HEK293 (cell line): ENCODE data around the gene PKN1.
A peak's percentile ranks its signal among the peaks of the same experiment; 100 is the strongest.

Experiments
- CTCF ChIA-PET: fragments of 350-600 bp; formaldehyde crosslinking; extraction: SDS; loops from one replicate; lab custom pipeline; 2021; ENCODE audit warnings: antibody characterized with exemption; lab: Yijun Ruan, JAX
- POLR2A ChIA-PET: fragments of 300-600 bp; formaldehyde crosslinking; extraction: SDS; loops from one replicate; lab custom pipeline; 2020; ENCODE audit warnings: antibody characterized with exemption, inconsistent platforms; lab: Yijun Ruan, JAX
- H3K27ac ChIP-seq: fragments of 200-500 bp; sonication (Bioruptor generic); 2 replicates; pipeline ENCODE4 v1.5.1; 2014; ENCODE audit warnings: low read depth, low read length, control low read depth, inconsistent platforms; ENCODE audit errors: extremely low read depth
- H3K36me3 ChIP-seq, 2 experiments: fragments of 200-500 bp in 1 of 2; sonication (Bioruptor generic) in 1 of 2; 1 replicate in 1 of 2; 2 replicates in 1 of 2; pipeline ENCODE4 v1.5.1; 2014 to 2017; ENCODE audit warnings: inconsistent platforms in 2 of 2, low read length in 2 of 2; ENCODE audit not compliant: control insufficient read depth in 2 of 2, insufficient read depth in 1 of 2
- H3K4me1 ChIP-seq: fragments of 200-500 bp; sonication (Bioruptor generic); 2 replicates; pipeline ENCODE4 v1.5.1; 2014; ENCODE audit warnings: mild to moderate bottlenecking, low read length, inconsistent platforms; ENCODE audit not compliant: control insufficient read depth, insufficient read depth
- H3K4me3 ChIP-seq: 2 replicates; pipeline ENCODE4 v1.5.1; 2011; ENCODE audit warnings: low read depth, mild to moderate bottlenecking, control low read depth, low read length, moderate library complexity
- H3K9me3 ChIP-seq: fragments of 200-500 bp; sonication (Bioruptor generic); 2 replicates; pipeline ENCODE4 v1.5.1; 2014; ENCODE audit warnings: low read depth, low read length, inconsistent platforms; ENCODE audit not compliant: control insufficient read depth, insufficient read depth
- BCL11A ChIP-seq: fragments of 450-650 bp; formaldehyde crosslinking; IDR thresholded peaks from 2 replicates; pipeline ENCODE4 v1.5.1; 2016; ENCODE audit warnings: low read depth, missing biosample characterization, missing genetic modification characterization
- HOXC10 ChIP-seq: sonication (generic); formaldehyde crosslinking; IDR thresholded peaks from 2 replicates; pipeline ENCODE4 v1.8.1; 2023; ENCODE audit warnings: mild to moderate bottlenecking, missing genetic modification reagents
- HOXD13 ChIP-seq: sonication (generic); formaldehyde crosslinking; IDR thresholded peaks from 2 replicates; pipeline ENCODE4 v1.8.0; 2022; ENCODE audit warnings: missing genetic modification reagents, borderline replicate concordance
- IKZF3 ChIP-seq: fragments of 450-650 bp; IDR thresholded peaks from 2 replicates; pipeline ENCODE4 v1.5.0; 2018; ENCODE audit warnings: missing biosample characterization, mild to moderate bottlenecking, missing genetic modification characterization, moderate library complexity
- MEIS1 ChIP-seq: sonication (generic); formaldehyde crosslinking; IDR thresholded peaks from 2 replicates; pipeline ENCODE4 v1.8.1; 2022; ENCODE audit warnings: missing genetic modification reagents, mild to moderate bottlenecking, borderline replicate concordance
- PRDM1 ChIP-seq: fragments of 450-650 bp; formaldehyde crosslinking; IDR thresholded peaks from 2 replicates; pipeline ENCODE4; 2016; ENCODE audit warnings: missing biosample characterization, missing genetic modification characterization
- SETDB1 ChIP-seq: IDR thresholded peaks from one replicate; pipeline ENCODE4 v1.6.1; 2017; ENCODE audit warnings: mild to moderate bottlenecking, low read length, moderate library complexity, mixed read lengths; ENCODE audit not compliant: insufficient read length
- SP3 ChIP-seq: fragments of 450-650 bp; formaldehyde crosslinking; IDR thresholded peaks from 2 replicates; pipeline ENCODE4 v1.5.1; 2016; ENCODE audit warnings: missing biosample characterization, missing genetic modification characterization
- SP7 ChIP-seq: fragments of 450-650 bp; formaldehyde crosslinking; IDR thresholded peaks from 2 replicates; pipeline ENCODE4 v1.5.1; 2016; ENCODE audit warnings: missing biosample characterization, missing genetic modification characterization
- YY2 ChIP-seq: fragments of 450-650 bp; formaldehyde crosslinking; IDR thresholded peaks from 2 replicates; pipeline ENCODE4 v1.5.1; 2016; ENCODE audit warnings: missing biosample characterization, missing genetic modification characterization
- ZBTB1 ChIP-seq: fragments of 450-650 bp; formaldehyde crosslinking; IDR thresholded peaks from 2 replicates; pipeline ENCODE4 v1.5.1; 2016; ENCODE audit warnings: missing biosample characterization, missing genetic modification characterization
- ZBTB17 ChIP-seq: fragments of 450-650 bp; formaldehyde crosslinking; IDR thresholded peaks from 2 replicates; pipeline ENCODE4 v1.5.1; 2016; ENCODE audit warnings: missing biosample characterization, missing genetic modification characterization
- ZBTB6 ChIP-seq: fragments of 450-650 bp; formaldehyde crosslinking; IDR thresholded peaks from 2 replicates; pipeline ENCODE4 v1.5.1; 2017; ENCODE audit warnings: missing biosample characterization, missing genetic modification characterization
- ZBTB7A ChIP-seq: fragments of 450-650 bp; formaldehyde crosslinking; IDR thresholded peaks from 2 replicates; pipeline ENCODE4 v1.5.1; 2016; ENCODE audit warnings: low read depth, missing biosample characterization, missing genetic modification characterization
- ZEB2 ChIP-seq: fragments of 450-650 bp; formaldehyde crosslinking; IDR thresholded peaks from 2 replicates; pipeline ENCODE4 v1.5.1; 2016; ENCODE audit warnings: missing biosample characterization, missing genetic modification characterization
- ZNF121 ChIP-seq: fragments of 450-650 bp; formaldehyde crosslinking; IDR thresholded peaks from 2 replicates; pipeline ENCODE4 v1.5.1; 2016; ENCODE audit warnings: missing biosample characterization, missing genetic modification characterization
- ZNF133 ChIP-seq: fragments of 450-650 bp; formaldehyde crosslinking; IDR thresholded peaks from 2 replicates; pipeline ENCODE4 v1.5.1; 2016; ENCODE audit warnings: missing biosample characterization, missing genetic modification characterization
- ZNF274 ChIP-seq, 2 experiments: fragments of 200-500 bp in 1 of 2; fragments of 450-650 bp in 1 of 2; sonication (Bioruptor generic) in 1 of 2; formaldehyde crosslinking in 1 of 2; IDR thresholded peaks; 2 replicates each; pipeline versions ENCODE4 v1.5.1 to v1.6.1; 2014 to 2016; ENCODE audit warnings: borderline replicate concordance in 1 of 2, inconsistent platforms in 1 of 2, low read length in 1 of 2, missing biosample characterization in 1 of 2, missing genetic modification characterization in 1 of 2
- ZNF391 ChIP-seq: fragments of 450-650 bp; formaldehyde crosslinking; IDR thresholded peaks from 2 replicates; pipeline ENCODE4 v1.5.1; 2016; ENCODE audit warnings: low read depth, missing biosample characterization, missing genetic modification characterization, borderline replicate concordance
- ZNF398 ChIP-seq: fragments of 450-650 bp; formaldehyde crosslinking; IDR thresholded peaks from 2 replicates; pipeline ENCODE4 v1.5.1; 2017; ENCODE audit warnings: missing biosample characterization, missing genetic modification characterization
- ZNF433 ChIP-seq: fragments of 450-650 bp; formaldehyde crosslinking; IDR thresholded peaks from 2 replicates; pipeline ENCODE4 v1.5.1; 2016; ENCODE audit warnings: missing biosample characterization, missing genetic modification characterization, low read depth
- ZNF48 ChIP-seq: fragments of 450-650 bp; formaldehyde crosslinking; IDR thresholded peaks from 2 replicates; pipeline ENCODE4 v1.5.1; 2016; ENCODE audit warnings: missing biosample characterization, missing genetic modification characterization
- ZNF501 ChIP-seq: fragments of 450-650 bp; formaldehyde crosslinking; IDR thresholded peaks from 2 replicates; pipeline ENCODE4 v1.5.1; 2016; ENCODE audit warnings: missing biosample characterization, missing genetic modification characterization
- ZNF560 ChIP-seq: fragments of 450-650 bp; formaldehyde crosslinking; IDR thresholded peaks from 2 replicates; pipeline ENCODE4 v1.5.1; 2017; ENCODE audit warnings: missing biosample characterization, missing genetic modification characterization, borderline replicate concordance
- ZNF600 ChIP-seq: fragments of 450-650 bp; formaldehyde crosslinking; IDR thresholded peaks from 2 replicates; pipeline ENCODE4 v1.5.1; 2016; ENCODE audit warnings: missing biosample characterization, missing genetic modification characterization
- ZNF621 ChIP-seq: fragments of 450-650 bp; formaldehyde crosslinking; IDR thresholded peaks from 2 replicates; pipeline ENCODE4 v1.5.1; 2017; ENCODE audit warnings: missing biosample characterization, missing genetic modification characterization
- ZNF623 ChIP-seq: fragments of 450-650 bp; formaldehyde crosslinking; IDR thresholded peaks from 2 replicates; pipeline ENCODE4 v1.5.1; 2016; ENCODE audit warnings: missing biosample characterization, missing genetic modification characterization
- ZNF624 ChIP-seq: fragments of 450-650 bp; formaldehyde crosslinking; IDR thresholded peaks from 2 replicates; pipeline ENCODE4 v1.5.1; 2017; ENCODE audit warnings: missing biosample characterization, missing genetic modification characterization
- ZNF660 ChIP-seq: fragments of 450-650 bp; IDR thresholded peaks from 2 replicates; pipeline ENCODE4 v1.5.1; 2018; ENCODE audit warnings: missing biosample characterization, mild to moderate bottlenecking, missing genetic modification characterization
- ZNF791 ChIP-seq: fragments of 450-650 bp; formaldehyde crosslinking; IDR thresholded peaks from 2 replicates; pipeline ENCODE4 v1.5.1; 2016; ENCODE audit warnings: missing biosample characterization, missing genetic modification characterization
- ZSCAN30 ChIP-seq: fragments of 450-650 bp; IDR thresholded peaks from 2 replicates; pipeline ENCODE4 v1.5.1; 2018; ENCODE audit warnings: missing biosample characterization, mild to moderate bottlenecking, missing genetic modification characterization, moderate library complexity
- TF ChIP-seq, protein P1 (sequence below): fragments of 450-650 bp; formaldehyde crosslinking; IDR thresholded peaks from 2 replicates; pipeline ENCODE4 v1.5.1; 2016; ENCODE audit warnings: missing biosample characterization, missing genetic modification characterization, low read depth
- TF ChIP-seq, protein P2 (sequence below): fragments of 450-650 bp; formaldehyde crosslinking; optimal IDR thresholded peaks from 2 replicates; pipeline ENCODE3; 2016; ENCODE audit warnings: missing biosample characterization, mild to moderate bottlenecking, missing genetic modification characterization

PKN1 gene

DNA sequence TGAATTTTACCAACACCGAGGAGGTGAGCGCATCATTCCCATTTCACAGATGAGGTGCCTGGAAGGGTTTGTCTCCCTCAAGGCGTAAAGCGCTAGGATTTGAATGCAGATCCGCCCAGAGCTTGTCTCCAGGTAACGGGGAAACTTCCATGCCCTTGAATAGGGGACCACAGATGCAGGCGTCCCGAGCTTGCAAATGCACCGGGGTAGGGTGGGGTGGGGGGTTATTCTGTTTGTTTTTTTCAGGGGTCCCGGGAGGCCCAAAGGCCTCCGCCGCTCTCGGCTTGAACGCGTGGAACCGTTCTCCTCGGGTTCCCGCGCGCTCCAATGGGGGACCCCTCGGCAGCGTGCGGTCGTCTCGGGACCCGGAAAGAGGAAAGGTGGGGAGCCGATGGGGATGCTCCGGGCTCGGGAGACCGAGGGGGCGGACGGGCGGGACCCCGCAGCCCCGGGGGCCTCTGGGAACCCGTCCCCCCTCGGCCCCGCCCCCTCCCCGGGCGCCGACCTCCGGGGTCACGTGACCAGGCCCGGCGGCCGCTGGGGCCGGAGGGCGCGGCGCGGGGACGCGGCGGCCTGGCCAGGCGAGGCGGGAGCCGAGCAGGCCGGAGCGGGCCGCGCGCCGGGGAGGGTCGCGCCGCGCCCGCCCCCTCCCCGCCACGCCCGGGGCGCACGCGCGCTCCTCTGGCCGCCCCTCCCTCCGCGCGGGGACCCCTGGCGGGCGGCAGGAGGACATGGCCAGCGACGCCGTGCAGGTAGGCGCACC, at the start of gene PKN1:
Gene PKN1 (plus strand): TSS at position 516 of the 763 bp plus-strand sequence. CDS start 216 bp downstream, at position 732.
- Histone ChIP-seq H3K4me3 (peak within 1 kb of the TSS; percentile 63), H3K4me1 (0 out of 2 replicates have a peak, but pooled peaks cover 3% of the 10 kb centered on the region), H3K27ac (peak within 1 kb of the TSS; percentile 80; the same call in 1 of the 2 replicates), H3K36me3 (peaks cover 0 to 11% of the 10 kb centered on the region in 2 experiments; a peak in 2 of 3 replicates), H3K9me3 (no peaks in the 10 kb centered on the region)
- ChIA-PET CTCF (interaction anchor here (1.2 to 1.9 kb wide), 2 partner anchors 12 to 54 kb away, joined by 3 to 5 read pairs; no protein-coding TSS in a partner anchor), POLR2A (interaction anchor here (0.6 to 1.2 kb wide), 5 partner anchors 8 to 1300 kb away, joined by 3 to 6 read pairs (median 3); partner anchors contain the start of gene ASF1B)
- TF ChIP-seq ZNF621 = no peak
- no peak for TF ChIP-seq ZNF560 (tag by site-specific recombination)
- TF ChIP-seq ZNF501 (tag by site-specific recombination) = 0 out of 2 replicates have a peak, but pooled peaks have one; percentile 24
- 0 out of 2 replicates have a peak, but pooled peaks have one; percentile 32 for TF ChIP-seq ZBTB7A
- TF ChIP-seq ZNF133 (tag by site-specific recombination) = no peak
- TF ChIP-seq ZNF791 = no peak
- TF ChIP-seq YY2 (tag by site-specific recombination) = no peak
- TF ChIP-seq ZNF274 (IDR thresholded peaks at IDR 0.05; ENCODE audit: low read length) = no peak
- no peak for TF ChIP-seq ZNF274 (tag by site-specific recombination; IDR thresholded peaks at IDR 0.05; ENCODE audit: borderline replicate concordance)
- no peak for TF ChIP-seq ZNF433 (tag by site-specific recombination)
- no peak for TF ChIP-seq HOXD13 (CRISPR knock-in tag)
- peak; percentile 44 for TF ChIP-seq ZNF398 (tag by site-specific recombination)
- TF ChIP-seq ZNF600 (tag by site-specific recombination) = no peak
- TF ChIP-seq SETDB1 = no peak
- TF ChIP-seq, protein P1, sequence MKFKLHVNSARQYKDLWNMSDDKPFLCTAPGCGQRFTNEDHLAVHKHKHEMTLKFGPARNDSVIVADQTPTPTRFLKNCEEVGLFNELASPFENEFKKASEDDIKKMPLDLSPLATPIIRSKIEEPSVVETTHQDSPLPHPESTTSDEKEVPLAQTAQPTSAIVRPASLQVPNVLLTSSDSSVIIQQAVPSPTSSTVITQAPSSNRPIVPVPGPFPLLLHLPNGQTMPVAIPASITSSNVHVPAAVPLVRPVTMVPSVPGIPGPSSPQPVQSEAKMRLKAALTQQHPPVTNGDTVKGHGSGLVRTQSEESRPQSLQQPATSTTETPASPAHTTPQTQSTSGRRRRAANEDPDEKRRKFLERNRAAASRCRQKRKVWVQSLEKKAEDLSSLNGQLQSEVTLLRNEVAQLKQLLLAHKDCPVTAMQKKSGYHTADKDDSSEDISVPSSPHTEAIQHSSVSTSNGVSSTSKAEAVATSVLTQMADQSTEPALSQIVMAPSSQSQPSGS (tag by site-specific recombination) = no peak
- TF ChIP-seq HOXC10 (CRISPR knock-in tag) = no peak
- no peak for TF ChIP-seq ZBTB1 (tag by site-specific recombination)
- TF ChIP-seq BCL11A (tag by site-specific recombination) = no peak
- TF ChIP-seq PRDM1 = no peak
- 0 out of 2 replicates have a peak, but pooled peaks have one; percentile 13 for TF ChIP-seq IKZF3
- TF ChIP-seq ZSCAN30 (tag by site-specific recombination) = 0 out of 2 replicates have a peak, but pooled peaks have one; percentile 35
- no peak for TF ChIP-seq ZNF660 (tag by site-specific recombination)
- no peak; the same call in 1 of the 2 replicates for TF ChIP-seq ZEB2 (tag by site-specific recombination)
- TF ChIP-seq SP3 (tag by site-specific recombination) = peak; percentile 53
- TF ChIP-seq ZNF623 (tag by site-specific recombination) = peak; percentile 18; the same call in 1 of the 2 replicates
- TF ChIP-seq ZNF48 = no peak
- no peak for TF ChIP-seq ZNF624 (tag by site-specific recombination)
- TF ChIP-seq, protein P2, sequence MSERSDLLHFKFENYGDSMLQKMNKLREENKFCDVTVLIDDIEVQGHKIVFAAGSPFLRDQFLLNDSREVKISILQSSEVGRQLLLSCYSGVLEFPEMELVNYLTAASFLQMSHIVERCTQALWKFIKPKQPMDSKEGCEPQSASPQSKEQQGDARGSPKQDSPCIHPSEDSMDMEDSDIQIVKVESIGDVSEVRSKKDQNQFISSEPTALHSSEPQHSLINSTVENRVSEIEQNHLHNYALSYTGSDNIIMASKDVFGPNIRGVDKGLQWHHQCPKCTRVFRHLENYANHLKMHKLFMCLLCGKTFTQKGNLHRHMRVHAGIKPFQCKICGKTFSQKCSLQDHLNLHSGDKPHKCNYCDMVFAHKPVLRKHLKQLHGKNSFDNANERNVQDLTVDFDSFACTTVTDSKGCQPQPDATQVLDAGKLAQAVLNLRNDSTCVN (tag by site-specific recombination) = peak; percentile 41
- 0 out of 2 replicates have a peak, but pooled peaks have one; percentile 6 for TF ChIP-seq ZNF121
- peak; percentile 52; the same call in 1 of the 2 replicates for TF ChIP-seq SP7 (tag by site-specific recombination)
- no peak for TF ChIP-seq ZBTB6
- TF ChIP-seq ZBTB17 (tag by site-specific recombination) = peak; percentile 20; the same call in 1 of the 2 replicates
- no peak for TF ChIP-seq ZNF391 (tag by site-specific recombination)
- TF ChIP-seq MEIS1 (CRISPR knock-in tag) = no peak
